K562 (cell line): ENCODE measurements around the gene COX4I2. TPM values are rescaled to one million over a fixed set of nuclear protein-coding genes. Genes with fewer than 3 reads are reported as not detected.

Source experiments
- CREB1 ChIP-seq, 2 experiments: sonication (generic) in 1 of 2; formaldehyde crosslinking in 1 of 2; IDR thresholded peaks; 2 replicates each; pipeline versions ENCODE4 v1.6.1 to v1.8.0; 2012 to 2022; ENCODE audit warnings: inconsistent platforms in 1 of 2, mild to moderate bottlenecking in 1 of 2, missing genetic modification reagents in 1 of 2, moderate library complexity in 1 of 2
- ERF ChIP-seq: fragments of 450-650 bp; formaldehyde crosslinking; IDR thresholded peaks from 2 replicates; pipeline ENCODE4 v1.4.0; 2020; ENCODE audit warnings: mild to moderate bottlenecking, mixed read lengths
- HIVEP1 ChIP-seq: fragments of 250-450 bp; sonication (Bioruptor Pico); IDR thresholded peaks from 2 replicates; pipeline ENCODE4 v1.4.0; 2020; ENCODE audit warnings: mild to moderate bottlenecking
- NR2C1 ChIP-seq, 2 experiments: fragments of 450-650 bp; IDR thresholded peaks; 2 replicates each; pipeline ENCODE4 v1.6.1; 2017; ENCODE audit warnings: mild to moderate bottlenecking in 2 of 2, antibody characterized with exemption in 1 of 2, inconsistent platforms in 1 of 2, missing compliant biosample characterization in 1 of 2, missing genetic modification characterization in 1 of 2
- PTTG1 ChIP-seq: fragments of 450-650 bp; IDR thresholded peaks from 2 replicates; pipeline ENCODE4 v1.6.1; 2016; ENCODE audit warnings: low read depth, mild to moderate bottlenecking, missing genetic modification characterization, missing compliant biosample characterization
- XRCC5 ChIP-seq: fragments of 200-400 bp; formaldehyde crosslinking; IDR thresholded peaks from 2 replicates; pipeline ENCODE4 v1.6.1; 2017; ENCODE audit warnings: low read depth, mild to moderate bottlenecking, low read length
- ZBTB7A ChIP-seq: IDR thresholded peaks from 2 replicates; pipeline ENCODE4 v1.6.1; 2011; ENCODE audit warnings: low read depth, mild to moderate bottlenecking, low read length, moderate library complexity, borderline replicate concordance; ENCODE audit not compliant: control insufficient read depth
- ZNF311 ChIP-seq: fragments of 250-450 bp; sonication (Bioruptor Pico); IDR thresholded peaks from 2 replicates; pipeline ENCODE4 v1.4.0; 2020; ENCODE audit warnings: mild to moderate bottlenecking, moderate library complexity
- ZNF586 ChIP-seq: fragments of 450-650 bp; formaldehyde crosslinking; conservative IDR thresholded peaks from 2 replicates; pipeline ENCODE4 v1.4.0; 2020; ENCODE audit warnings: mild to moderate bottlenecking, moderate library complexity
- ZNF668 ChIP-seq: fragments of 250-450 bp; sonication (Bioruptor Pico); IDR thresholded peaks from 2 replicates; pipeline ENCODE4 v1.8.0; 2022; ENCODE audit warnings: mild to moderate bottlenecking, inconsistent platforms
- polyA plus RNA-seq, 8 experiments: library from polyadenylated mRNA; depleted of rRNA in 4 of 8; stranded (reverse) in 5 of 8; unstranded in 3 of 8; fragments of >200 nt; fragmentation: Nextera tagmentation in 2 of 8; fragmentation: Illumina TruSeq in 1 of 8; extraction: Ambion mirVana in 2 of 8; extraction: Trizol in 1 of 8; gene quantifications; 2 replicates each; pipeline versions ENCODE4 v1.2.1 to v1.2.3, GENCODE V29; 2011 to 2014; ENCODE audit warnings: inconsistent platforms in 1 of 8, missing spikeins in 1 of 8
- total RNA-seq, 7 experiments: library from RNA; depleted of rRNA in 6 of 7; stranded (reverse); fragments of >200 nt in 6 of 7; fragmentation: Illumina TruSeq in 2 of 7; extraction: Trizol in 2 of 7; gene quantifications; 2 replicates each; pipeline versions ENCODE4 v1.2.1 to v1.2.3, GENCODE V29; 2011 to 2021; ENCODE audit warnings: low replicate concordance in 1 of 7
- TF ChIP-seq, protein P1 (sequence below): fragments of 250-450 bp; sonication (Bioruptor Pico); IDR thresholded peaks from 2 replicates; pipeline ENCODE4 v1.4.0; 2020
- TF ChIP-seq, protein P2 (sequence below): fragments of 250-450 bp; sonication (Bioruptor Pico); IDR thresholded peaks from 2 replicates; pipeline ENCODE4 v1.4.0; 2020

The COX4I2 gene
- total and polyA plus RNA-seq, 9 of the 15 experiments (the other 6 are each of a cell fraction or from before 2014, with no cell fraction given): not detected

GRCh38 chr20:31671324-31671723, 33.6 kb downstream of the COX4I2 start (continued):
- TF ChIP-seq, protein P1, sequence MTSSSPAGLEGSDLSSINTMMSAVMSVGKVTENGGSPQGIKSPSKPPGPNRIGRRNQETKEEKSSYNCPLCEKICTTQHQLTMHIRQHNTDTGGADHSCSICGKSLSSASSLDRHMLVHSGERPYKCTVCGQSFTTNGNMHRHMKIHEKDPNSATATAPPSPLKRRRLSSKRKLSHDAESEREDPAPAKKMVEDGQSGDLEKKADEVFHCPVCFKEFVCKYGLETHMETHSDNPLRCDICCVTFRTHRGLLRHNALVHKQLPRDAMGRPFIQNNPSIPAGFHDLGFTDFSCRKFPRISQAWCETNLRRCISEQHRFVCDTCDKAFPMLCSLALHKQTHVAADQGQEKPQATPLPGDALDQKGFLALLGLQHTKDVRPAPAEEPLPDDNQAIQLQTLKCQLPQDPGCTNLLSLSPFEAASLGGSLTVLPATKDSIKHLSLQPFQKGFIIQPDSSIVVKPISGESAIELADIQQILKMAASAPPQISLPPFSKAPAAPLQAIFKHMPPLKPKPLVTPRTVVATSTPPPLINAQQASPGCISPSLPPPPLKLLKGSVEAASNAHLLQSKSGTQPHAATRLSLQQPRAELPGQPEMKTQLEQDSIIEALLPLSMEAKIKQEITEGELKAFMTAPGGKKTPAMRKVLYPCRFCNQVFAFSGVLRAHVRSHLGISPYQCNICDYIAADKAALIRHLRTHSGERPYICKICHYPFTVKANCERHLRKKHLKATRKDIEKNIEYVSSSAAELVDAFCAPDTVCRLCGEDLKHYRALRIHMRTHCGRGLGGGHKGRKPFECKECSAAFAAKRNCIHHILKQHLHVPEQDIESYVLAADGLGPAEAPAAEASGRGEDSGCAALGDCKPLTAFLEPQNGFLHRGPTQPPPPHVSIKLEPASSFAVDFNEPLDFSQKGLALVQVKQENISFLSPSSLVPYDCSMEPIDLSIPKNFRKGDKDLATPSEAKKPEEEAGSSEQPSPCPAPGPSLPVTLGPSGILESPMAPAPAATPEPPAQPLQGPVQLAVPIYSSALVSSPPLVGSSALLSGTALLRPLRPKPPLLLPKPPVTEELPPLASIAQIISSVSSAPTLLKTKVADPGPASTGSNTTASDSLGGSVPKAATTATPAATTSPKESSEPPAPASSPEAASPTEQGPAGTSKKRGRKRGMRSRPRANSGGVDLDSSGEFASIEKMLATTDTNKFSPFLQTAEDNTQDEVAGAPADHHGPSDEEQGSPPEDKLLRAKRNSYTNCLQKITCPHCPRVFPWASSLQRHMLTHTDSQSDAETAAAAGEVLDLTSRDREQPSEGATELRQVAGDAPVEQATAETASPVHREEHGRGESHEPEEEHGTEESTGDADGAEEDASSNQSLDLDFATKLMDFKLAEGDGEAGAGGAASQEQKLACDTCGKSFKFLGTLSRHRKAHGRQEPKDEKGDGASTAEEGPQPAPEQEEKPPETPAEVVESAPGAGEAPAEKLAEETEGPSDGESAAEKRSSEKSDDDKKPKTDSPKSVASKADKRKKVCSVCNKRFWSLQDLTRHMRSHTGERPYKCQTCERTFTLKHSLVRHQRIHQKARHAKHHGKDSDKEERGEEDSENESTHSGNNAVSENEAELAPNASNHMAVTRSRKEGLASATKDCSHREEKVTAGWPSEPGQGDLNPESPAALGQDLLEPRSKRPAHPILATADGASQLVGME (CRISPR knock-in tag): peak; percentile 80; the same call in 1 of the 2 replicates
- peak; percentile 29; the same call in 1 of the 2 replicates for TF ChIP-seq PTTG1
- TF ChIP-seq XRCC5: no peak
- no peak for TF ChIP-seq NR2C1 (IDR thresholded peaks at IDR 0.05)
- peak; percentile 43; the same call in 1 of the 2 replicates for TF ChIP-seq NR2C1 (tag; IDR thresholded peaks at IDR 0.05)
- no peak for TF ChIP-seq ZBTB7A
- TF ChIP-seq ZNF311 (CRISPR knock-in tag): peak; percentile 93
- TF ChIP-seq ZNF586 (CRISPR knock-in tag): 0 out of 2 replicates have a peak, but pooled peaks have one; percentile 24
- peak; percentile 73; the same call in 1 of the 2 replicates for TF ChIP-seq HIVEP1 (CRISPR knock-in tag)
- TF ChIP-seq CREB1 (IDR thresholded peaks at IDR 0.05): no peak
- no peak for TF ChIP-seq CREB1 (CRISPR knock-in tag; IDR thresholded peaks at IDR 0.05)
- peak; percentile 67; the same call in 1 of the 2 replicates for TF ChIP-seq ZNF668 (CRISPR knock-in tag)
- TF ChIP-seq, protein P2, sequence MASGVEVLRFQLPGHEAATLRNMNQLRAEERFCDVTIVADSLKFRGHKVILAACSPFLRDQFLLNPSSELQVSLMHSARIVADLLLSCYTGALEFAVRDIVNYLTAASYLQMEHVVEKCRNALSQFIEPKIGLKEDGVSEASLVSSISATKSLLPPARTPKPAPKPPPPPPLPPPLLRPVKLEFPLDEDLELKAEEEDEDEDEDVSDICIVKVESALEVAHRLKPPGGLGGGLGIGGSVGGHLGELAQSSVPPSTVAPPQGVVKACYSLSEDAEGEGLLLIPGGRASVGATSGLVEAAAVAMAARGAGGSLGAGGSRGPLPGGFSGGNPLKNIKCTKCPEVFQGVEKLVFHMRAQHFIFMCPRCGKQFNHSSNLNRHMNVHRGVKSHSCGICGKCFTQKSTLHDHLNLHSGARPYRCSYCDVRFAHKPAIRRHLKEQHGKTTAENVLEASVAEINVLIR (CRISPR knock-in tag): 0 out of 2 replicates have a peak, but pooled peaks have one; percentile 36
- TF ChIP-seq ERF (CRISPR knock-in tag): peak; percentile 75
